Myometrial cell (primary cell): Measurements from ENCODE around the gene TMEM179. TPM values are rescaled to one million over a fixed set of nuclear protein-coding genes. Genes with fewer than 3 reads are reported as not detected.

Experiments used
- total RNA-seq: library from RNA; depleted of rRNA; stranded (reverse); fragments of >200 nt; gene quantifications from 2 replicates; pipeline ENCODE4 v1.2.3, GENCODE V29; 2015

Gene TMEM179
- 0.35 TPM in 1 of 2 replicates, not detected in the other for total RNA-seq

GRCh38 chr14:104604458-104605449 is at the start of gene TMEM179:
Gene TMEM179 (minus strand): TSS chr14:104604772. CDS start chr14:104604741, 31 bp downstream.

GRCh38 chr14:104579507-104579906 is 25.1 kb downstream of the TMEM179 start, which contains the start of gene C14orf180:
Gene C14orf180 (plus strand): TSS chr14:104579764. CDS start chr14:104586431, 6,667 bp downstream.

Other genes starting within 250 kb of the TMEM179 start
- gene C14orf180, start 25.0 kb downstream of the TMEM179 start, total RNA-seq = not detected in 2 replicates
- gene INF2, start 84.8 kb upstream of the TMEM179 start, total RNA-seq = 50.9 and 69.5 TPM in 2 replicates
- gene ADSS1, start 119.5 kb upstream of the TMEM179 start, total RNA-seq = 0.35 and 0.58 TPM in 2 replicates
- gene SIVA1, start 148.4 kb upstream of the TMEM179 start, total RNA-seq = 145 and 384 TPM in 2 replicates
- gene AKT1, start 191.0 kb upstream of the TMEM179 start, total RNA-seq = 160 and 169 TPM in 2 replicates
- gene ZBTB42, start 196.3 kb upstream of the TMEM179 start, total RNA-seq = 1.6 and 2.3 TPM in 2 replicates